GM21515 (cell line): ENCODE data around the gene ERI3.

ENCODE experiments used
- ATAC-seq: cut with Tn5 transposase; IDR thresholded peaks from one replicate; pipeline ENCODE4 v1.9.1; 2021; ENCODE audit not compliant: unreplicated experiment

The ERI3 gene

DNA sequence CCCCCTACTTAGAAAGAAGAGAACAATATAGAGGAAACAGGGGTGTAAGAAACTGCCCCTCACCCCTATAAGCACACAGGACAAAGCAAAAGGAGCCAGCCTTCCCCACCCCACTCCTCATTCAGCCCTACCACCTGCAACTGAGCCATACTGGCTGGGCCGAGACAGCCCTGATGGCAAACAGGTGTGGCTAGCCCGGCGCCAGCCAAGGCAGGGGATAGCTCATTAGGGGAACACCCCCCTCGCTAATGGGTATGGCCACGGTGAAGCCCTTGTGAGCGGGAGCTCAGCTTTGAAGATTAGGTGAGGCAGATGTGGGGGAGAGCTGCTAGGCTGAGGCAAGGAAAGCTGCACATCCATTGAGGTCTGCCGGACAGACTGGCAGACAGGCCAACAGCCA, 65.5 kb downstream of the ERI3 start:
- ATAC-seq, result no peak

DNA sequence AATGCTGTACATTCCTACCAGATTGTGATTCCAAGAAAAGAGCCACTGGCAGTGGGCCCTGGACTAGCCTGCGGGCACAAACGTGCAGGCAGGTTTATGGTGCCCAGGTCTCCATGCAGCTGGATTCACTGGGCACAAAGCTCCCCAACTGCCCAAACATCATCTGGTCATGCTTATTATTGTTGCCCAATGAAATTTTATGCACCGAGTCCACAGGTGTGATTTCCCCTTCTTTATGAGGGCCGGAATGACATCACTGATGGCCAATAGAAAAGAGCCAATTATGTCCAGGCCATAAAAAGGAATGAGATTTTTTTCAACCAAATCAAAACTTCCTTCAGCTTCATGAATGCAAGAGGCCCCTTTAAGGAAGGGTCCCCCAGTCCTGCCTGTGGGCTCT, 66.2 kb downstream of the ERI3 start:
- no peak for ATAC-seq

DNA sequence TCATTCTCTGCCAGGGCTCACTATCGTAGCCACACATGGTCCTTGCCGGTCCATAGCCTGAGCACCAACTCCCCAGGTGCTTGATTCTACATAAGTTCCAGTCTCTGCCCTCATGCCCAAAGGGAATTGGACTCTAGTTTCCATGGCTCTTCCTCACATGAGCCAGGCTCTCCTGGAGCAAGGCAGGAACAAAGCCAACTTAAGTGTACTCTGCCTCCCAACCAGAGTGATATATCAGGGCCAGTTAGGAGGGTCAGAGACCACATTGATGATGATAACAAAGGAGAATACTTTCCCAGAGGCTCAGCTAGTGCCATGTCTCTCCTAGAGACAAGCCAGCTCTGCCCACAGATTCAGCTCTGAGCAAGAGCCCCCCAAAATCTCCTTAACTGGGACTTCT, 70.9 kb downstream of the ERI3 start:
- ATAC-seq, result no peak

DNA sequence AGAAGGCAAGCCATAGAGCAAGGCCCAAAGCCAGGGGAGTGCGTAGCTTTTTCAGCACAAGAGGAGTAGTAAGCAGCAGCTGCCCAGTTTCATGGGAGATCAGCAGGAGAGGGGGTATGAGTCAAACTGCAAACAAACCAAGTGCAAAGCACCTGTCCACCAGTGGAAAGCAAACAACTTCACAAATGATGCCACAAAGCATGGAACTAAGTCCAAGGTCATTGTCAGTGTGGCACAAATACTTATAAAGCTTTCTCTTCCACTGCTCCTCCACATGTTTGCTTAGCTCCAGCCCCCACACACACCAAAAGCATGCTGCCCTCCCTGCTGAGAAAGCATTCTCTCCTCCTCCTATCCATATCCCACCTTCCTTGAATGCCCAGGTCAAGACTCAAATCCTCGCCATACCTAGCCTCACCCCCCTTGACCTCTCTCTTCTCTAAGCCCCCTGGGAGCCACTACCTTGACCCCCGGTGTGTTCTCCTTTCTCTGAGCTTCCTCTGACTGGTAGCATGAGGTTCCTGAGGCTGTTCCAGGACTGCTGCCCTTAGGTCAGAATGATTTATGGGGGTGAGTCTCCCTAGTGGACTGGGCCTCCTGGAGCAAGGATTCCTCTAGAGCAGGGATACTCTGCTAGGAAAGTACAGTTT, 71.4 kb downstream of the ERI3 start:
- ATAC-seq, result no peak

DNA sequence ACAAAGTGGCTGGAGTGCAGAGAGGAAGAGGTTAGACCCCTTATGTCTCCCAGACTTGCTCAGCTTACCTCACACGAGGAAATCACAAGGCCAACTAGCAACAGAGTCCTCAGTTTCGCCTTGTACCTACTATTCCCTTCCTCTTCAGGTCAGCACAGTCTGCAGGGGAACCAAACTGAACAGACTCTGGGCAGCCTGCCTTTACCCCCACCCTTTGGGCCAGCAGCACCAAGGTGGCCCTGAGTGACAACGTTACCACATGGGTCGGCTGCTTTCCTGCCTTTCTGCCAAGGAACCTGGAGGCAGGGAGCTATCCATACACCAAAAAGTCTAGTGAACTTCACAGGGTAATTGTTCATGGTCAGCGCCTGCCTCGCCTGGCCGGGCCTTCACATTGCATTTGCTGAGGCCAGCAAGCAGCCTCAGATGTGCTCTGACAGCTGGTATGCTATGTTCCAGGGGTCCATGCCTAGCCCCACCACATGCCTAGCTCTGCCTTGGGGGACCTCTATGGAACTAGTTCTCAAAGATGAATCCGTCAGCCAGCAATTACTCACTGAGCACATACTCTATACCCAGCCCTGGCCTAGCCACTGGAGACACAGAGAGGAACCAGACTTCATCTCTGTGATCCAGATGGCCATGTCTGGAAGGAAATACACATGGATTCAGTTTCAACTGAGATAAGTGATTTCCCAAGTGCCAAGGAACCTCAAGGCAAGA, 72.2 kb downstream of the ERI3 start:
- ATAC-seq, result no peak

DNA sequence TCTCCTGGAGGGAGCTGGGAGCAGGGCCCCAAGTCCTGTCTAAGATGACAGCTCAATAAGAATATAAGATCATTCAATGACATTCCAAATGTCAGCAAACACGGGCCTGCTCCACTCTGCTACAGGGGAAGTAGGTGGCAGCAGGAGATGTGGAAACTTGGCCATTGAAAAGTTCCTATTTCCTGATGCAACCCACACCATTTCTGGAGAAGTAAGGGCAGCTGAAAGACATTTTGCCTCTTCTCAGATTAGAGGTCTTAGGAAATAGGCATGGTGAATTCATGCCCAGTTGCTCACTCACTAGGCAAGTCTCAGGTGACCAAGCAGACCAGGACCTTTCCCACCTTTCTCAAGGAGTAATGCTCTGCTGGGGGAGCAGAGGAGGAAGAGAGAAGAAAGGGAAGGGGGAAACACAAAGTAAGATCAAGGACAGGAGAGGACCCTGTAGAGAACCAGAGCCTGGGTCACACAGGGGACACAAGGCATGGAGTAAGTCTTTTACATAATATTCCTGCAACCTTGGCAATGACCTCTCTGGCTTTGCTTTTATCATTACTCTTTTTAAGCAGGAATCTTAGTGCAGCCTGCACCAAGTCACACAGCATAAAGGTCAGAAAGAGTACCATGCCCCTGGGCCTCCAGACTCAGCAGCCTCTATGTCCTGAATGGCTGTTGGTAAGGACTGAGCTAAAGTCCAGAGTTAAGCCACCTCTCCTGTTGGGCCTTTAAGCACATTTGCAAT, 72.9 kb downstream of the ERI3 start:
- ATAC-seq, result no peak

DNA sequence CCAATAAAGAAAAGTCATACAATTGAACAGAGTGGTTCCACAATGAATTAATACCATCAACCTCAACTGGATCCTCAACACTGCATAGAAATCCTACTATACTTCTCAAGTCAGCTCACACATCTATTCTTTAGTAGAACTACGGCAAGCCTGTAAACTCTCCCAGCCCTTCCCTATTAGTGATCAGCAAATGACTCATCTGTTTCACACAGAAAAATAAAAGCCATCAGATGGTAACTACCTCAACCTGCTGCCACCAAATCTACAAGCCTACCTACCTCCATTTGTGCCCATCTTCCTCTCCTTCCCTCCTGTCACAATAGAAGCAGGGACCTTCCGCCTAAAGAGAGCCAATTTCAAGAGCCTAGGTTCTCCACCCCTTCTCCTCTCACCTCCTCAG, 78.2 kb downstream of the ERI3 start:
- ATAC-seq, result no peak

DNA sequence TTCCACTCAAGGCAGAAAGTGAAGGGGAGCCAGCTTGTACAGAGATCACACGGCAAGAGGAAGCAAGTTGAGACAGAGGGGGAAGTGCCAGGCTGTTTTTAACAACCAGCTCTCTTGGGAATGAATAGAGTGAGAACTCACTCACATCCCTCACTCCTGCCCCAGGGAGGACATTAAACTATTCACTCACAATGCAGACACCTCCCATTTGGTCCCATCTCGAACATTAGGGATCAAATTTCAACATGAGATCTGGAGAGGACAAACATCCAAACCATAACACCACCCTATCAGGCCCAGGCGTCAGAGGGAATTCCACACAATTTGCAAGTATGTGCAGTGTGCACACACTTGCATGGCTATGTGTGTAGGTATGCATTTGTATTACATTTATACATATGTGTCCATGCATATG, 79.1 kb downstream of the ERI3 start:
- ATAC-seq, result no peak

DNA sequence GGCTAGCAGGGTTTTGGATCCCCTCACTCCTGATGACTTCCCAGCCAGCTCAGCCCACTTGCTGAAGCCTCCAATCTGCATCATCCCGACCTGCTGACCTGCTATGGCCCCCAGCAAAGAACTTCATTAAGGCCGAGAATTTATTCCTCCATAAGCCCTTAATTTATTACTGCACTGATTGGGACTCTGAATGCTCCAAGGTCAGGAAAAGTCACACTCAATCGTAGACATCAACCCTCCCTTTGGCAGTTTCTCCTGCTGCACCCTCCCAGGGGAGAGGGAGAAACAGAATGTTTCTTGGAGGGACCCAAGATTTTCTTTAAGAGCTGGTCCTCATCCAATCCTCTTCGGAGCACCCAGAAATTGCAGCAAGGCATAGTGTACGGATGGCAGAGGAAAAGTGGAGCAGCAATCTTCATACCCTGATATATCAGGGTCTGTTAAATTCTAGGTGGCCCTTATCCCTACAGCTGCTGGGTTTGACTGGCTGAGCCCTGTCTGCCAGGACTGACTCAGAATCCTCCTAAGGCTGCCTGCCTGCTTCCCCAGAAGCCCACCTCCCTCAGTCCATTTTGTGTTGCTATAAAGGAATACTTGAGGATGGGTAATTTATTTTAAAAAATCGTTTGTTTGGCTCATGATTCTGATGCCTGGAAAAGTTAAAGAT, 79.6 kb downstream of the ERI3 start:
- ATAC-seq, result no peak

DNA sequence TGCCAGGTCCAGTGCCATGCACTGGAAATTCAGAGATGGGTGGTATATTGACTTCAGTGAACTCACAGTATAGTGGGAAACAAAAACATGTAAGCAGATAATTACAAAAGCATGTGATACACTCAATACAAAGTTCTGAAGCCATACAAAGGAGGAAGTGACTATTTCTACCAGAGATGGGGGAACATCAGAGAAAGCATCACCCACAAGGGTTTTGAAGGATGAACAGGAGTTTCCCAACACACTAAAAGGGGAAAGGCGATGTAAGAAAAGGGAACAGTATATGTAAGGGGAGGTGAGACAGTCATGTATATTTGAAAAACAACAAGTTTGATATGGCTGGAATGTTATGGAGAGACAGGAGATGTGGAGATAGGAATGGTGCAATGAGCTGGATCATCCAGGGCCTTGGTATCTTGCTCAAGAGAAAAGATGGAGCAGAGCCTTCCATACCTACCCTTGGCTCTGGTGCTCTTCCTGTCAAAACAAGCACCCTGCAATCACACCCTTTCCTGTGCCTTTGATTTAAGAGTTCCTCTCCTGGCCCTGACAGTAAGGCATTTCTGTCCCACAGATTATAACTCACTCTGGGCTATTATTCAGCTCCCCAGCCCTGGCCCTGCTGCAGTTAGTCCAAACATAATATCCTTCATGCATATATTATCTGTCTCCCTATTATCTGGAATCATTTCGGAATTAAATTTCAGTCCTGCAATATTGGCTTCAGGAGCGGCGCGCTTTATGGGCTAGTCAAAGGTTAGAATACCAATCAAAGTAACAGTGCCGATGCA, 81.3 kb downstream of the ERI3 start:
- no peak for ATAC-seq

DNA sequence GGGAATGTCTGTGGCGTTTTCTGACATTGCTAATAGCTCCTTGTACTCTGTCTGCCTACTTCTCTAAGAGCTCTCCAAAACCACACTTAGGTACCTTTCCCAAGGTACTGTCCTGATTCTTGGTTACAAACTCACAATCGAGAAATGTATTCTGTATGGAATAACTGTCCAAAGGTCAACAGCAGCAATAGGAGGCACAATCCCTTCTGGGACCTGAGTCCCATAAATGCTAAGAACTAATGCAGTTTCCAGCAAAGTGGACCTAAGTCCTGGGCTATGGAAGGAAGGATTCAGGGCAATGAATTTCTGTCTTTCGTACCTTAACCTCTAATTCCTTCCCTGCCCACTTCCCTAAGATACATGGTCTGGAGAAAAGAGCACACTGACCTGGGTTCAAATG, 82.1 kb downstream of the ERI3 start:
- ATAC-seq, result no peak

DNA sequence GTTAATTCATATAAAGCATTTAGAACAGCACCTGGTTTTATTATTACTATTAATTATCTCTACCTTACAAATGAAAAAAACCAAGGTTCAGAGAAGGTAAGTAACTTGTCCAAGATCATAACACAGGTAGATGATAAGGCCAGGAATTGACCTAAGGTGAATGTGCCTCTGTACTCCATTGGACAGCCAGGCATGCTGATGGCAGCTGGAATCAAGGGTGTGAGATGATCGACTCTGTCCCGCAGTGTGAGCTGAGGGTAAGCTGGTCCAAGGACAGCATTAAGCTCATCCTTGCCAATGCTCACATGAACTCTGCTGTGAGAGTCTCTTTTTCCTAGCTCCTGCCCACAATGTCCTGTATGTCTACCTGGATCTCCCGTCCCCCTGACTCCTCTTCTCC, 83.4 kb downstream of the ERI3 start:
- no peak for ATAC-seq

DNA sequence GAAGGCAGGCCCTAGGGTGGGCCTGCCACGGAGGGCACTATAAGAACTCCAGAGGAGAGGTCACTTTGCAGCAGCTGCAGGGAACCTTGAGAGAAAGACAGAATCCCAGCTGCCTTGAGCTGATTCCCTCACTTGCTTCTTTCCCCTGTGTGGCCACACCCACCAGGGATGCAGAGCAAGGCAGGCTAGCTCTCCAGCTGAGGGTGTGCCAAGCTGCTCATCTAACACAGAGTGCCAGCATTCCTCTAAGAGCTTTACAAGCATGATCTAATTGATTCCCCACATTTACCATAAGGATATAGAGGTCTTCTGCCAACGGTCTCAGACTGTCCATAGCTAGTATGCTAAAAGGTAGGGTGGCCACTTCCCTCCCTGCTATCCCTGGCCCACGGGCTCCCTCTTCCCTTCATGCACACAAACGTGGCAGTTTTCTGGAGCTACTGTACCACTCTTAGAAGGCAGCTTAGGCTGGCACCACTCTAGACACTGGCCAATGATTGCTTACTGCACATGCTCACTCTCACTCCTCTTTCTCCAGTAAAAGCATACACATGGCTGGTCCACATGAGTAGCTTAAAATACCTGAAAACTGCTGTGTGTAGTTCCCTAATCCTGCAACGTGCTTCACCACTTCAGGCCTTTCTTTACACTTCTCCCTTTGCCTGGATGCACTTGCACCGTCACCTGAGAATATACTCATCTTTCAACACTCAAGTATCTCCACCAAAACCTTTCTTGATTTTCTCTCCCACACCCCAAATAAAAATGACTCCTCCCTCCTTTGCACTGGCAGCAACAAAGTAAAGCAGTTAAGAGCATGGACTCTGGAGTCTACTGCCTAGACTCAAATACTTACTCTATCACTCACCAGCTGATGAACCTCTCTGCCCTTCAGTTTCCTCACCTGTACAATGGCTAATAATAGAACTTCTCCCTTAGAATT, 84.1 kb downstream of the ERI3 start:
- ATAC-seq, result no peak

DNA sequence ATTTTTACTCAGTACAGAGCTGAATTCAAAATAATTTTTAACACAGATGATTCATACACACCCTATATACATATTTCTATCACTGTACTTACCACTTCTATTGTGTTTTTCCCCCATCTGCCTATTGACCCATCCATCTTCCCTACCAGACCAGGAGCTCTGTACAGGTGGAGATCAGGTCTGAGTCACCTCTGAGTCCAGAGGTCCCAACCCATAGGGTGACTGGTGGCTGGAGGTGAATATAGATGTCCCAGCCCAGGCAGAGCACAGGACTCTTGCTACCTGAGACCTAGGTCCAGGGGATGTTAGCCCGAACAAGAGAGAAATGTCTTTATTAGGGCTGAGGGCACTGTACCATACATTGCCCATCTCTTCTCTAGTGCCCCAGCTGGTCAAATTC, 87.0 kb downstream of the ERI3 start:
- ATAC-seq, result no peak

DNA sequence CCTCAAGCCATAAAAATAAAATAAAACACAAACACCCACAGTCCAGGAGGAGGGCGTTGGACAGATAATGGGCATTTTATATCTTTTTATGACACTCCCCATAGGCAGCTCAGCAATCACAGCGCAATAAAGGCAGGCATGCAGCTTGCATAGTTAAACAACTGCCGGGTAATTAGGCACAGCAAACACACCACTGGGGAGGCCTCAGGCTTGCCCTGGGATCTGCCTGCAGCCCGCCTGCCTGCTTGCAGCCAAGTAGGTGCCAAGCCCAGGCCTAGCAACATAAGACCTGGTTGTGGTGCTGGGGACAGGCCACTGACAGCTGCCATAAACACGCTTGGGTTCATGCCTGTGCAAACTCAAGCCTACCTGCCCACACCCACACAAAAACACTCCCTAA, 87.6 kb downstream of the ERI3 start:
- no peak for ATAC-seq

DNA sequence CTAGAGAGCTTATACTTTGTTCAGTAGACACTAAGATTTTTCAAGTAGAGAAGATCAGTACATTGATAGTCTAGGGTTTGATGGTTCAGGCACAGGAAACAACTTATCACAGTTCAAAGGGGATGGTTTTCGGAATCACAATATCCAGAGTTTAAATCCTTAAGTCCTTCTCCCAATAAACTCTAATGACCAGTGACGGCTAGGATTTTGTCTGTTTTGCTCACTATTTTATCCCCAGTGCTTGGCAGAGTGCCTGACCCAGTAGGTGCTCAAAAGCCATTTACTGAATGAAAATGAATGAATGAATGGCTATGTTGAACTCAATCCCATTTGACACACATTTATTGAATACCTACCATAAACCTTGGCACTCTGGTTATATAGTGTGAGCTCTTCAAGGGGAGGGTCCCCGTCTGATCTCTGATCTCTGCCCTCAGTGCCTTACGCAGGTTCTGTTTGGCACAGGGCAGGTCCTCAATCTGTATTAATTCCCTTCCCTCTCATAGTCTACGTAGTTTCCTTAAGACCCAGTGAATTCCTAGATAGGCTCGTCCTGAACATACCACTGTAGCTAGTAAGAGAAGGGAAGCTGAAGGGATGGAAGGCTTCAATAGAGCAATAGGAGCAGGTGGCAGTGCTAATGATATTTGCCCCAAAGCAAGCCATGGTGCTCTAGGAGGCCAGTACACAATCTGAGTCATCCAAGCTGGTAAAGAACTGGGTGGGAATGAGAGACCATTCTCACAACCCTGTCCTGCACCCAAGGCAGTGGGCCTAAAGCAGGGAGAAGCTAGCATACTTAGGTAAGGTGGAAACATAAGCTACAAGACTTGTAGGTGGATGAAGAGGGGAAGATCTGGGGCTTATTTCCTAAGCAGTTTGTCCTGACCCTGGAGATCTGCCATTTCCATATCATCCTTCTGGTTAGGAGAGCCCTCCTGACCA, 88.4 kb downstream of the ERI3 start:
- ATAC-seq, result no peak

DNA sequence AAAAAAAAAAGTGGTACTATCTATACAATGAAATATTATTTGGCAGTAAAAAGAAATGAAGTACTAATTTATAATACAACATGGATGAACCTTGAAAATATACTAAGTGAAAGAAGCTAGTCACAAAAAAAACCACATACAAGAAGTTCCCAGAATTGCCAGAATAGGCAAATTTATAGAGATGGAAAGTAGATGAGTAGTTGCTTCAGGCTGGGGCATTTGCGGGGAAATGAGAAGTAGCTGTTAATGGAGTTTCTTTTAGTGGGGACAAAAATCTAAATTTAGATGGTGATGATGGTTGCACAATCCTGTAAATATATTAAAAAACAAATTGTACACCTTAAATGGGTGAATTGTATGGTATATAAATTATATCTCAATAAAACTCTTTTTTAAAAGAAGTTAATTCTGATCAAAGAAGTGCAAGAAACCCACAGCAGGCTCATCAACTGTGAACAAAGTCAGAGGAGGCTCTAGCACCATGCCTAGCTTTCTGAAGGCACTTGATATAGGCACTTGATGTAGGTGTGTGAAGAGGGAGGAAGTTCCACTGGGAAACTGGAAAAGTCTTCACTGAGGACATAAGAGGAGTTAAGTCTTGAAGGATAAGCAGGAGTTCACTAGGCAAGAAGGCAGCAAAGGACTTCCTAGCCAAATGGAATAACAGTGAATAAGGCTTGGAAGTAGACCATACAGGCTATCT, 89.2 kb downstream of the ERI3 start:
- ATAC-seq, result no peak

DNA sequence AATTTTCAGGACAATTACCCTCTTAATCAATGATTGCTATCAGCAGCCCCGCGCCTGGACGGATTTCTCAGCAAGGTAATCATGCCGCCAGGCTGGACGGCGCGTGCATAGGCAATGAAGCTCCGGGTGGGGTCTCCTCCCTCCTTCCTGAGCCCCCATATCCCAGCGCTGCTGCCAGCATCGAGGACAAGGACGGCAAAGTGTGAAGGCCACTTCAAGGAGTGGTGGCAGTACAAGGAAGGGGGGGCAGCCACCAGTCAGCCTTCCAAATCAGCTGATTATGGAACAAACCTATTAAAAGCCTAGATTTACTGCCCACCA, 90.6 kb downstream of the ERI3 start:
- no peak for ATAC-seq
